Fibroblast of pulmonary artery (primary cell): ENCODE measurements around the gene PIGQ.

Experiments
- DNase-seq: peaks from one replicate; pipeline ENCODE4 v3.0.0-alpha.2; 2010; ENCODE audit warnings: low read depth
- H3K4me3 ChIP-seq: replicated peaks from 2 replicates; pipeline ENCODE4 v1.5.1; 2011; ENCODE audit warnings: low read depth, mild to moderate bottlenecking, control low read depth, low read length, moderate library complexity
- TF ChIP-seq, protein P1 (sequence below): IDR thresholded peaks from 2 replicates; pipeline ENCODE4 v1.5.1; 2011; ENCODE audit warnings: mild to moderate bottlenecking, control low read depth, low read length, inconsistent platforms; ENCODE audit errors: missing control alignments

The PIGQ gene

GRCh38 chr16:569445-570254 lies at the start of gene PIGQ:
TSS of gene PIGQ (plus strand) at chr16:569968. CDS start at chr16:574075, 4,107 bp downstream.
- TF ChIP-seq, protein P1, sequence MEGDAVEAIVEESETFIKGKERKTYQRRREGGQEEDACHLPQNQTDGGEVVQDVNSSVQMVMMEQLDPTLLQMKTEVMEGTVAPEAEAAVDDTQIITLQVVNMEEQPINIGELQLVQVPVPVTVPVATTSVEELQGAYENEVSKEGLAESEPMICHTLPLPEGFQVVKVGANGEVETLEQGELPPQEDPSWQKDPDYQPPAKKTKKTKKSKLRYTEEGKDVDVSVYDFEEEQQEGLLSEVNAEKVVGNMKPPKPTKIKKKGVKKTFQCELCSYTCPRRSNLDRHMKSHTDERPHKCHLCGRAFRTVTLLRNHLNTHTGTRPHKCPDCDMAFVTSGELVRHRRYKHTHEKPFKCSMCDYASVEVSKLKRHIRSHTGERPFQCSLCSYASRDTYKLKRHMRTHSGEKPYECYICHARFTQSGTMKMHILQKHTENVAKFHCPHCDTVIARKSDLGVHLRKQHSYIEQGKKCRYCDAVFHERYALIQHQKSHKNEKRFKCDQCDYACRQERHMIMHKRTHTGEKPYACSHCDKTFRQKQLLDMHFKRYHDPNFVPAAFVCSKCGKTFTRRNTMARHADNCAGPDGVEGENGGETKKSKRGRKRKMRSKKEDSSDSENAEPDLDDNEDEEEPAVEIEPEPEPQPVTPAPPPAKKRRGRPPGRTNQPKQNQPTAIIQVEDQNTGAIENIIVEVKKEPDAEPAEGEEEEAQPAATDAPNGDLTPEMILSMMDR, result no peak
- peak; percentile 64 for DNase-seq
- peak within 1 kb of the TSS; percentile 74 for H3K4me3 ChIP-seq

DNA sequence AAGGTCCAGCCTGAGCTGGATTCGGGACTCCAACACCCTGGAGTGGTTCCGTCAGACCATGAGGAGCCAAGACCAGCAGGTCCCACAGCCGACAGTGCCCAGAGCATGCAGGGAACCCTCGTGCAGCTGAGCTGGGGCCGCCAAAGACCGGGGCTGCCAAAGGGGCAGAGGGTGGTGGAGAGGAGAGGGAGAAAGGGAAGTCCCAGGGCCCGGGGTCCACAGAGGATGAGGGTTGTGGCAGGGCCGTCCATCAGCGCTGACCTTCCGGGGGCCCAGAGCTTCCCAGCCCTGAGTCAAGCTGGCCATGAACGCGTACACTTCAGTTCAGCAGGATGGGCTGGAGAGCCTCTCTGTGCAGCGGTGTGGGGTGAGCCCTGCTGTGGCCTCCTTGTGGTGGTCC lies 48.9 kb upstream of the PIGQ start:
- no peak overlapping the region for H3K4me3 ChIP-seq
- no peak for DNase-seq
- TF ChIP-seq, protein P1, result no peak

DNA sequence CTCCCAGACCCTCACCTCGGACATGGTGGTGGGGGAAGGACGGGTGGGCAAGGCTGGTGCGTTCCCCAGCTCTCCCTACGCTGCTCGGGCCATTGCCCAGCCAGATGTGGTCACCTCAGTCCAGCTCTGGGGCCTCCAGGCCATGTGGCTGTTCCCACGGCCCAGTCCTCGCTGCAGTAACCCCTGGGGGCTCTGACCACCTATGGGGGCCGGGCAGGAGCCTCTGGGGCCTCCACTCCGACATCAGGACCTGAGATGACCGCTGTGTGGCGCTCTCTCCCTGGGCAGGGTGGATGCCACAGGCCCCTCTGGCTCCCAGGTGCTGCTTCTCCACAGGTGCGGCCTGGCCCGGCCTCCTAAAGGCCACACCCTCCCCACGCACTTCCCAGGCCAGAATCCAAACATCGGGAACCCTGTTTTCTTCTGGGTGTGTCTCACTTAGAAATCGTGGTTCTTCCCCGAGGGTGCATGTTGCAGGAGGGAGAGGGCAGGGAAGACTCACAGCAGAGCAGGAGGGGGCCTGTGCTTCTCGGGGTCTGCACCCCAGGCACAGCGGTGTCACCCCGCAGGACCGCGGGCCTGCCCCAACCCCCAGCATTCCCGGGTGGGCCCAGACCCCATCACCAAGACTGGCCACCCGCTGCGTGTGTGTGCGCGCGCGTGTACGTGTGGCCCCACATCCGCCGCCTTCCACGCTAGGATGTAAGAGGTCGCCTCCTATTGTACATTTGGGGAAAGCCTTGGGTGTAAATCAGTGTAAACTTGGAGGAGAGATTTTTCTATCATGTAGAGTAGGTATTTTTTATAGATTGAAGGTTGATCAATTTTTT lies 48.2 kb upstream of the PIGQ start:
- no peak overlapping the region for H3K4me3 ChIP-seq
- TF ChIP-seq, protein P1, result no peak
- DNase-seq, result no peak

- DNase-seq, result no peak
- H3K4me3 ChIP-seq, result no peak overlapping the region
- TF ChIP-seq, protein P1, result no peak
Observed at GRCh38 chr16:522320-523096, 47.3 kb upstream of the PIGQ start.

- H3K4me3 ChIP-seq, result no peak overlapping the region
- TF ChIP-seq, protein P1, result no peak
- DNase-seq, result no peak
Observed at GRCh38 chr16:523097-523741, 46.5 kb upstream of the PIGQ start.
